Stimulated activated CD8-positive, alpha-beta memory T cell treated with anti-CD3 and anti-CD28 coated beads, Interleukin-7, amount 100 ng/mL, for 48 hours (primary cell): Measurements from ENCODE around the gene RFX7.

Source experiments
- DNase-seq, 2 donors: peaks; one replicate each; pipeline ENCODE4 v3.0.0-alpha.2; 2020; ENCODE audit warnings: low read depth in 1 of 2; ENCODE audit errors: extremely low read depth in 1 of 2

Gene RFX7

GRCh38 chr15:56244811-56245576 lies 1.3 kb upstream of the RFX7 start:
- peak in 1 of 2 donors; percentile 43 for DNase-seq

GRCh38 chr15:56244038-56244810 lies 545 bp upstream of the RFX7 start:
- DNase-seq = peak in 1 of 2 donors; percentile 21

DNA sequence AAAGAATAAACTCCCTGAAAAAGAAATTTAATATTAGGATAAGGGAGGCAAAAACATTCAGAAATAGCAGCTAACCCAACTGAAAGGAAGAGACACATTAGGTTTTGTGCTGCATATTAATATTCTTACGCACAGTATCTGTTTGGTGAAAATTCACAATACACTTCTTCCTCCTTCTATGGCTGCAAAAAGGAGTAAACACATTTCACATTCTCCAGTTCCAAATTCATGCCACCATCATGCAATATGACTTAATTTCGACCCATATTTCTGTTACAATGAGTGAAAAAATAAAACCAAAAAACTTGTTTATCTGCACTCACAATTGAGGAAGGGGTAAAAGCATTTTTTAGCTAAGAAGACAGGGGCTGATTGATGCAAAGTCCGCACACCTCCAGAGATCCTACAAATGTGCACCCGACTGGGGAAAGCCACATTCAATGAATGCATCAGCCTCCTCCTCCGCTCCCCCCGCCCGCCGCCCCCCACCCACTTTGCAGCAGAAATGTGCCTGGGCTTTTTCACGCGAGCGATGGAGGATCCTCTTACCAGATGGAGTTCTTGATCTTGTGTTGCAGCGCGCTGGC lies 1.0 kb downstream of the RFX7 start:
- DNase-seq = no peak

DNA sequence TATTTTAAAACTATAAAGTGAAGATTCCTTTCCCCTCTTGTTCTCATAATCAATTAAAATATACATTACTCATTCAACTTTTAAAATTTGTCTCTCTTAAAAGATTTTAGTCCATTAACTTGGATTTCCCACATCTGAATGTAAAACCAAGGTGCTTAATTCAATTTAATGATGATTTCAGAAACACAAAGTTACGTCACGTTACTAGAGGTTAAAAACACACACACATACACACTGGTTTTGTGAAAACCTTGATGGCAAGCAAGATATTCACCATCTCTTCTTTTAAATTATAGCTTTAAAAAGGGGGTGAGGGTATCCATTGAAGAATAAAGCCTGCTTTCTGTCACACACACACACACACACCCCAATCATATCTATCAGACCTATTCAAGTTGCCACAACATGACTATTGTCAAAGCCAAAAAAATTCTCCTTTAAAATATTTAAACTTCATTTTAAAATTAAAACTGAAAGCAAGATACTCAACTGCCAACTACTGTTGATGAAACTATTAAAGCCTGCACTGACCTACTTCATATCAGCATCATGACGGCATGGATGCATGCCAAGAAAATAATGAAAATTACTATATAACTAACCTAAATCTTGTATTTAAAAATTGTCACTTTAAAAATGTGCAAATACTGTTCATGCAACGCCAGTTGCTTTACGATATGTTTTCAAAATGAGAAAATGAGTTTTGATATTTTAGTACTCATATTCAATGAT lies 2.1 kb downstream of the RFX7 start:
- no peak for DNase-seq

DNA sequence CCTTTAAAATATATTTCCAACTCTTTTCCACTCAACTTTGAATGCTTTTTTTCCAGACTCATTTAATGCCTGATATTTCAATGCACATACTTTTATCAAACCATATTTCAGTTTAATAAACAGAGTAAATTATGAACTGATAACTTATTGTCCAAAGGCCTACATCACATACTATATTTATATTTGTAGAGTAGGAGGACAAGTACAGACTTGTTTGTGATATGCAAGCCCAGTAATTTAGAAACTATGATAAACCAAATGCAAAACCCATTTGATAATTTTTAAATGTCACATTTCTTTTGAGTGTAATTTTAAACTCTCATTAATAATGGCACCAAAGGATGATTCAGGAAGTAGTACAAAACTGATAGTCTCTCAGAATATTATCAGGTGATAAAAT lies 3.3 kb downstream of the RFX7 start:
- no peak for DNase-seq

DNA sequence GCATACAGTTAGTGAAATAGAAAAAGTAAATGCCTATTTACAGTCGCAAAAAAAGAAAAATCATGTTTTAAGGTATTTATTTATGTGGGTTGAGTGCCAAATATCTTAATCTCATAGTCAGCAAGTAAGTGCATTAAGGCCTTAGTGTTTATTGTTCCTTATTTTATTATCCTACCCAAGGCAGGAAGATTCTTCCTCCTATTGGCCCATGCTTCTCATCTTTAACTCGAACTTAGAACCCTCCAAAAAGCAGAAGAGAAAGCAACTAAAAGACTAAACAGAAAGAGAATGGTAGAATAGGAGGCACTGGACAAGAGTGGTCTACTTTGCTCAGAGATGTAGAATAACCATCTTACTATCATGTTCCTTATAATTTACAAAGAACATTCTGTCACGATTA lies 7.5 kb downstream of the RFX7 start:
- DNase-seq = no peak

- no peak for DNase-seq
These were observed 8.9 kb downstream of the RFX7 start for GRCh38 chr15:56234804-56235203.

DNA sequence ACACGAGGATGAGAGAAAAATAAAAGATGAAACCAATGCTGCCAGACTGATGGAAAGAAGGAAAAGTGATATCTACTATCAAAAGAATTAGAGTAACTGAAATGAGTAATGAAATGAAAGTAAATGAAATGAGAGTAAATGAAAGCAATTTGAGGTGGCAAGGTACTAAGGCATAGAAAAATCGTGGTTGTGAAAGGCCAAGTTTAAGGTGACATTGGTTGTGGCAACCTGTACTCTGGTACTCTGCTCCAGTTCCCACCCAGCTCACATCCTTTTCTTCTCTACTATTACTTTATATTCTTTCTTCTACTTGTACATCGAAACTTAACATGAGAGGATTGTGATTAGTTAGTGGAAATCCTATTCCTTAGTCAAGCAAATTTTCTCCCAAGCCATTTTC lies 10.1 kb downstream of the RFX7 start:
- no peak for DNase-seq

GRCh38 chr15:56232058-56232457 lies 11.6 kb downstream of the RFX7 start:
- no peak for DNase-seq

DNA sequence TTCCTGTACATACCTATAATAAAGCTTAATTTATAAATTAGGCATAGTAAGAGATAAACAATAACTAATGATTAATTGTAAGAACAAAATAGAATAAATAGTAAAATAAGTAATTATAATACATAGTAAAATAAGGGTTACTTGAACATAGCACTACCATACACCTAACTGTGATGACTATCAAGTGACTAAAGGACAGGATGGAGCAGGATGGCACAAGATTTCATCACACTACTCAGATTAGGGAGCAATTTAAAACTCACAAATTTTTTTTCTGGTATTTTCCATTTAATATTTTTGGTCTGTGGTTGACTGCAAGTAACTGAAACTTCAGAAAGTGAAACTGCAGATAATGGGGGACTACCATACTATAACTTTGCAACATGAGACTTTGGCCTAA lies 14.8 kb downstream of the RFX7 start:
- DNase-seq = no peak

- no peak for DNase-seq
These were observed 15.3 kb downstream of the RFX7 start for GRCh38 chr15:56228352-56228751.

DNA sequence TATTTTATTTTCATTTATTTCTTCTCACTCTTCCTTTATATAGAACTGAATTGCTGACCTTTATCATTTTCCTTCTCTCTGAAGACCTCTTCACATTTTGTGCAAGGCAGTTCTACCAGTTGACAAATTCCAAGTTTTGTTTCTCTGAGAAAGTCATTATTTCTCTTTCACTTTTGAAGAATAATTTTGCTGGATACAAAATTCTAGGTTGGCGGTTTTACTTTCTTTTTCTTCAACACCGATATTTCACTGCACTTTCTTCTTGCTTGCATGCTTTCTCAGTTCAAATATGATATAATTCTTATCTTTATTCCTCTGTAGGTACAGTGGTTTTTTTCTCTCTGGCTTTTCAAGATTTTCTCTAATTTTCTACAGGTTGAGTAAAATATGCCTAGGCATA lies 15.9 kb downstream of the RFX7 start:
- DNase-seq = no peak

- DNase-seq = no peak
These were observed 16.4 kb downstream of the RFX7 start for GRCh38 chr15:56227306-56227705.

- no peak for DNase-seq
These were observed 18.2 kb downstream of the RFX7 start for GRCh38 chr15:56225520-56225919.

- DNase-seq = no peak
These were observed 21.4 kb downstream of the RFX7 start for GRCh38 chr15:56222302-56222701.

- no peak for DNase-seq
These were observed 26.3 kb downstream of the RFX7 start for GRCh38 chr15:56217341-56217740.

GRCh38 chr15:56215769-56216168 lies 27.9 kb downstream of the RFX7 start:
- DNase-seq = no peak

- no peak for DNase-seq
These were observed 31.6 kb downstream of the RFX7 start for GRCh38 chr15:56211960-56212550.

GRCh38 chr15:56211064-56211463 lies 32.6 kb downstream of the RFX7 start:
- DNase-seq = no peak

- DNase-seq = no peak
These were observed 35.0 kb downstream of the RFX7 start for GRCh38 chr15:56208641-56209155.

DNA sequence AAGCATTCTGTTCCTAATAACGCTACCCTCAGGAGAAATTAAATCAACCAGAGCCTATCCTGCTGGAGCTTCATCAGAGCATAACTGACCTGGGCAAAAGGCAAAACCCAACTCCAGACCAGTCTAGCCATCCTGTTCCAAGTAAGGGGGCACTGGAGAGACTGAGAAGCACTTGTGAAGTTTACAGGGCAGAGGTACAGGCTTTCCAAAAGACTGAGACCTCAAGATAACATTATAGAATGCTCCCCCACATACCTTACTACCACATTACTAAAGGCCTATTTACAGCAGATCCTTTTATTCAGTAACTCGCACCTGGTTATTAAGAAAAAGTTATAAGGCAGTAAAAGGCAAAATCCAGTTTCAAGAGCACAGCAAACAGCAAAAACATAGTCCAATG lies 35.5 kb downstream of the RFX7 start:
- DNase-seq = no peak
